Dermis microvascular lymphatic vessel endothelial cell (primary cell): ENCODE measurements around the gene TSPOAP1. TPM values are rescaled to one million over a fixed set of nuclear protein-coding genes. Genes with fewer than 3 reads are reported as not detected.

Source experiments
- DNase-seq, 2 donors: peaks; one replicate each; pipeline versions ENCODE4 v3.0.0 to v3.0.0-alpha.2; 2010; ENCODE audit warnings: low read depth in 2 of 2
- total RNA-seq: library from RNA; depleted of rRNA; stranded (reverse); fragments of >200 nt; gene quantifications from 2 replicates; pipeline ENCODE4 v1.2.1, GENCODE V29; 2014

Gene TSPOAP1
- total RNA-seq, 1 donor from 2014 or later = not detected

DNA sequence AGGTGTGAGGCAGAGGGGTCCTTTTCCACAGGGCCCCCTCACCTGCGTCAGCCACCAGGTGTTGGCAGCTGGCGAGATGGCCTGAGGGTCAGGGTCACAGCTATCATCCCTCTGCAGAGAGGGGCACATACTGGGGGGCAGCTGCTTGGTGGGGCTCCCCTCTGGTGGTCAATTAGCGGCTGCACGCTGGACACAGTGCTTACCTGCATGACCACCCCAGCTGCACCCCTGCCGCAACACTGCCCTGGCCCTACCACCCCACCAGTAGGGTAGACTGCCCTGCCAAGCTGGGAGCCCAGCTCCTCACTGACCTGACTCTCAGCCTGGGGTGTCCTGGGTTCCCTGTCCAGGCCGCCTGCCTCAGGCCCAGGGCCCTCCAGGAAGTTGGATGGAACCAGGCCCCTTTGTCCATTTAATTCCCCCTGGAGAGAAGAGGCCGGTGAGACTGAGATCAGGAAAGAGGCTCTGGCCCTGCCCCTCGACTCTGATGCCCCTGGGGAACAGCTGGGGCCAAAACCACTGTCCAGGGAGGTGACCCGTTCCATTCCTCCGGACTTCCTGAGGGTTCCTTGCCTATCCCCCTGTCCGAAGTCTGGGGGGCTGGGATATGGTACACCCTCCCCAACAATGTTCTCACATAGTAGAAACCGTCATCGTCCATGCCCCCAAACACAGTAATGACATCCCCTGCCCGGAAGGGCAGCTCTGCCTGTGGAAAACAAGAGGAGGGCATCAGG is 23.7 kb downstream of the TSPOAP1 start:
- no peak for DNase-seq

- DNase-seq = peak in 1 of 2 donors; percentile 36
Measured at GRCh38 chr17:58303971-58304749, 24.4 kb downstream of the TSPOAP1 start.

- no peak for DNase-seq
Measured at GRCh38 chr17:58302919-58303585, 25.5 kb downstream of the TSPOAP1 start.

- no peak for DNase-seq
Measured at GRCh38 chr17:58302171-58302918, 26.2 kb downstream of the TSPOAP1 start.

GRCh38 chr17:58301504-58302150 is 27.0 kb downstream of the TSPOAP1 start:
- DNase-seq = no peak

- no peak for DNase-seq
Measured at GRCh38 chr17:58300336-58300735, 28.3 kb downstream of the TSPOAP1 start.

GRCh38 chr17:58294034-58294433 is 34.6 kb downstream of the TSPOAP1 start:
- no peak for DNase-seq

GRCh38 chr17:58291246-58291645 is 37.3 kb downstream of the TSPOAP1 start:
- DNase-seq = no peak

DNA sequence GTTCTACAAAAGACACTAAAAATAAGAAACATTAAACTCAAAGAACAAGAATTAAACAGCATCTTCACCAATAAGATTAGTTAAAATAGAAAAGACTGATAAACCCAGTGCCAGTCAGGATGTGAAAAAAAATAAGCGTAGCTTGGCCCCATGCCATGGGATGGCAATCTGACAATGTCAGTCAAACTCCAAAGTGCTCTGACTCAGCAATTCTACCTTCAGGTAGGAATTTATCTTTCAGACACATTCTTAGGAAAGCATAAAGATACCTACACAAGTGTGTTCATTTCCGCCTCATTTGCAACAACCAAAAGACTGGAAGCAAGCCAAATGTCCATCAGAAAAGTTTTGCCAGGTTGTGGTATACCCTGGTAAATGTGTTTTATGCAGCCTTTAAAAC is 38.7 kb downstream of the TSPOAP1 start:
- DNase-seq = no peak

DNA sequence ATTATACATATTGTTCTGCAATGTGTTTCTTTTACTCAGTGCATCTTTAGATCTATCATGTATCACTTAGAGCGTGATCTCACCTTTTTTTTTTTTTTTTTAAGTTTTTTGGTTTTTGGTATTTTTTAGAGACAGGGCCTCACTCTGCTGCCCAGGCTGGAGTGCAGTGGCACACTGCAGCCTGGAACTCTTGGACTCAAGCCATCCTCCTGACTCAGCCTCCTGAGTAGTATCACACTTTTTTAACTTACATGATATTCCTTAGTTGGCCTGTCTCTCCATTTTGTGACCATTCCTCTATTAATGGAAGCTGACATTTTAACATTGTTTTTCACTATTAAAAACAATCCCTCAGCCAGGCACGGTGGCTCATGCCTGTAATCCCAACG is 43.2 kb downstream of the TSPOAP1 start:
- no peak for DNase-seq

- DNase-seq = no peak
Measured at GRCh38 chr17:58284613-58285421, 43.8 kb downstream of the TSPOAP1 start.

DNA sequence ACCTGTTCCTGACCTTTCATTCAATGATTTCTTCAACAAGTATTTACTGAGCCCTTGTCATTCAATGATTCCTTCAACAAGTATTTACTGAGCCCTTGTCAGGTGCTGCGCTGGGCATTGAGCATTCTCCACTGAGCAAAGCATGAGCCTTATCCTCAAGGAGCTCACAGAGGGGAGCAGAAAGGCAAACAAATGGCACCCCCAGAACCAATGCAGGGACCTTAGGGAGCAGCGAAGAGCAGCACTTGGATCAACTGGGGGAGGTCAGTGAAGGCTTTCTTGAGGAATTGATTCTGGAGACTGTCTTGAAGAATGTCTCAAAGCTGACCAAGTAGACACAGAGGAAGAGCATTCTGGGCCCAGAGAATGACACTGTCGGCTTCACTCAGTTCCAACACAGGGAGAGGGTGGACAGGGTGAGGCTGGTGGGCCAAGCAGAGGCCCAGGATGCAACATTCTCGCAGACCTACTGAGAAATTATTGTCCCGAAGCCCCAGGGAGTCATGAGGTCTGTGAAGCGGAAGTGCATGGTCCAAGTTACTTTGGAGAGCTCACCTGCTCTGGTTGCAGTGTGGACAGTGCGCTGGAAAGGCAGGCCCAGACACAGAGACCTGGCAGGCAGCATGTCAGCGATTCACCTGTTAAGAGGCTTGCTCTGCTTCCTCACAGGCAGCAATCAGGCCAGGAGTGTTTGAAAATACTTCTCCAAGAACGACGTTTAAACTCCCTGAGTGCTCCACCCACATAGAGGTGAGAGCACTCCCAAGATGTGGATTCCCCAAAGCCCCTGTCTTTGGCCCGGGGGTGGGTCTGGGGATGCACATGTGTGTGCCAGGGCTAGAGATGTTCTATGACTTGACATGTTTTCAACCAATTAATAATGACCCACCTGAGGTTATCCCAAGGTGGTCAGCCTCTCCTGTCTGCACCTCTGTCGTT is 44.7 kb downstream of the TSPOAP1 start:
- DNase-seq = no peak

- no peak for DNase-seq
Measured at GRCh38 chr17:58282442-58282841, 46.2 kb downstream of the TSPOAP1 start.

- DNase-seq = no peak
Measured at GRCh38 chr17:58281511-58282011, 47.0 kb downstream of the TSPOAP1 start.

- no peak for DNase-seq
Measured at GRCh38 chr17:58280480-58281217, 47.9 kb downstream of the TSPOAP1 start, which contains the start of gene MPO. TSS of gene MPO (minus strand) at chr17:58280935. CDS start at chr17:58280758, 177 bp downstream.

GRCh38 chr17:58279736-58280479 is 48.7 kb downstream of the TSPOAP1 start:
- no peak for DNase-seq

- peak in 1 of 2 donors; percentile 7 for DNase-seq
Measured at GRCh38 chr17:58279016-58279711, 49.4 kb downstream of the TSPOAP1 start.
